GM21619 (cell line): ENCODE data around the gene ZNF628.
A peak's percentile ranks its signal among the peaks of the same experiment; 100 is the strongest.

Experiments used
- ATAC-seq: cut with Tn5 transposase; IDR thresholded peaks from one replicate; pipeline ENCODE4 v1.9.1; 2021; ENCODE audit not compliant: unreplicated experiment

The ZNF628 gene

GRCh38 chr19:55449469-55449868, 26.9 kb upstream of the ZNF628 start:
- no peak for ATAC-seq

- no peak for ATAC-seq
These were observed 25.1 kb upstream of the ZNF628 start for GRCh38 chr19:55451163-55451964.

DNA sequence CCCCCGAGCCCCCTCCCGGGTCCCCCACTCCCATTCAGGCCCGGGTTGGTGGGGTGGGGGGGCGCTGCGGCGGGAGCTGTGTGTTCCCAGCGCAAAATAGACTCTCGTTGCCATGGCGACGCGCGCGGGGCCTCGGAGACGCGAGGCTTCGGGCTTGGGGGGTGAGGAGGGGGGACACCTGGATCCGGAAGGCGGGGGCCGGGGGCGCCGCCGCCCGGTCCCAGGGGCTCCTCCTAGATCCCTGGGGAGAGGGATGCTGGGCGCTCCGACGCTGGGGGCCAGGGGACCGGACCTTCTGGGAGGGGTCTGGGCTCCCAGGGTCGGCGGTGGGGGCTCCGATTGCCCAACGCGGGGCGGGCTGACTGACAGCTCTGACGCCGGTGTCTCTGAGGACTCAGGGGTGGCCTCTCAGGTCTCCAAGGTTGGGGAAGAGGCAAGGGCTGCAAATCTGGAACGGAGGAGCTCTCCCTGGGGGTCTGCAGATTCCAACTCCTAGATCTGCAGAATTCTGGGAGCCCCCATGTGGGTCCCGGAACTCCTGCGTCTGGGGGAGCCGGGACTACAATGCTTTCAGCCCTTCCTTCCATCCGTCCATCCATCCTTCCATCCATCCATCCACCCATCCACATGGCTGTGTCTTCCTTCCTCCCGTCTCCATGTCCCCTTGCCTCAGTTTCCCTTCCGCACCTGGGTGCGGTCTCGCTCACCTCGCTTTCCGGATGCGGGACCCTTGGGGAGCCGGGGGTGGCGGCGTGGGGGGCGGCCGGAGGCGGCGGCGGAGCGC, 24.3 kb upstream of the ZNF628 start:
- no peak for ATAC-seq

GRCh38 chr19:55452749-55453346, 23.6 kb upstream of the ZNF628 start:
- ATAC-seq, result no peak

DNA sequence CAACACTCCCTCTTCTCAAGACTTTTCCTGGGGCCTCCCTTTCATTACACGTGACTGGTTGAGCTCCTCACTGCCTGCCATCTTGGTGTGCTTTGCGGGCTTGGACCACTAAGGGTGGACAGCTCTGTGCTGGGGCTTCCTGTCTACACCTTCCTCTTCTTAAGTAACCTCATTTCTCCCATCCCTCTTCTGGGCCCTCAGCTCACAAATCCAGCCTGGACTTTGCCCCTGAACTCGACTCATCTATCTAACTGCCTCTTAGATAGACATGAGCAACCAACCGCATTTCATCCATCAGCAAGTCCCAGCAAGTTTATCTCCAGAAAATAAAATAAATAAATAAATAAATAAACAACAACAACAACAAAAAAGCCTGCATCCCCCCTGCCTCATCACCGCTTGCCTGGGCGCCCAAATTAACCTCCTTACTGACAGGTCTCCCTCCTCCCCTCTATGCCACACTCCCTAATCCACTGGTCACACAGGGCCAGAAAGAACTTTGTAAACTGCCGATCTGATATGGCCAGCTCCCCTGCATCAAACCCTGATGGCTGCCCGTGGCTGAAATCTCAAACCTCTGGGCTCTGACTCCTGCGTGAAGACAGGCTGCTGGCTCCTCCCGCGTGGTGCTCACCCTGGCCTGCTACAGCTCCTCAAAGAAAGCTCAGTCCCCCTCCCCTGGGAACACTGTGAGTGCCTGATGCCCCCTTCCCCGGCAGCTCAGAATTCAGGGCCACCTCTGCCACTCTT, 22.7 kb upstream of the ZNF628 start:
- no peak for ATAC-seq

DNA sequence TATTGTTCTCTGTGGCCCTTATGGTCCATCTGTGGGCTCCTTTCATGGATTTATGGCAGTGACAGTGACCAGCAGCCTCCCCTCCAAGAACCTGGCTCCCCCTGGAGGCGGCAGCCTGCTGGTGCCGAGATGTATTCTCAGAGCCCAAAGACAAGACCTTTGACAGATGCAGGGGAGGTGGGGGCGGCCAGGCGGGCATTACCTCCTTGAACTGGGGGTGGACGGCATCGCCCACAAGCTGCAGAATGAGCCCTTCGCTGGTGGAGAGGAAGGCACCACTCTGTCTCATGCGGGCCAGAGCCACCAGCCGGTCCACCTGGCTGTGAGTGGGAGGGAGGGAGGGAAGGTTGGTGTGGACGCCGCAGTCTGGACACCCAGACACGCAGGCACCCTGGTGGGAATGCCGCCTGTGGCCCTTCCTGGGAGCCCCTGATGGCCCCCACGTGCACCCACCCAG, 21.6 kb upstream of the ZNF628 start:
- no peak for ATAC-seq

DNA sequence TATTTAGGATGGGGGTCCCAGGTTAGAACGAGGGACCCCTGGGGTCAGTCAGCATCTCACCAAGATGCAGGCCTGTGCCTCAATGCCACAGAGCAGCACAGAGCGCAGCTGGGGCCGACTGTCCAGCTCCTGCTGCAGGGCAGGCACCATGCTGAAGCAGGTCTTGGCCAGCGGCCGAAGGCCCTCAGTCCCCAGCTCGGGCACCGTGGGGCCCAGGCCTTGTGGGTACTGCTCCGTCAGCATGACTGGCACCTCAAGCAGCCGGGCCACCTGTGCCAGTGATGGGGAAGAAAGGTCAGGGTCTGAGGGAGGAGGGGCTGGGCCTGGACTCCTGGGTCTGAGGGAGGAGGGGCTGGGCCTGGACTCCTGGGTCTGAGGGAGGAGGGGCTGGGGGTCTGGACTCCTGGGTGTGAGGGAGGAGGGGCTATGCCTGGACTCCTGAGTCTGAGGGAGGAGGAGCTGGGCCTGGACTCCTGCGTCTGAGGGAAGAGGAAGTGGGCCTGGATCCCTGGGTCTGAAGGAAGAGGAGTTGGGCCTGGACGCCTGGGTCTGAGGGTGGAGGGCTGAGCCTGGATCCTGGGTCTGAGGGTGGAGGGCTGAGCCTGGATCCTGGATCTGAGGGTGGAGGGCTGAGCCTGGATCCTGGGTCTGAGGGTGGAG, 20.7 kb upstream of the ZNF628 start:
- ATAC-seq, result no peak

DNA sequence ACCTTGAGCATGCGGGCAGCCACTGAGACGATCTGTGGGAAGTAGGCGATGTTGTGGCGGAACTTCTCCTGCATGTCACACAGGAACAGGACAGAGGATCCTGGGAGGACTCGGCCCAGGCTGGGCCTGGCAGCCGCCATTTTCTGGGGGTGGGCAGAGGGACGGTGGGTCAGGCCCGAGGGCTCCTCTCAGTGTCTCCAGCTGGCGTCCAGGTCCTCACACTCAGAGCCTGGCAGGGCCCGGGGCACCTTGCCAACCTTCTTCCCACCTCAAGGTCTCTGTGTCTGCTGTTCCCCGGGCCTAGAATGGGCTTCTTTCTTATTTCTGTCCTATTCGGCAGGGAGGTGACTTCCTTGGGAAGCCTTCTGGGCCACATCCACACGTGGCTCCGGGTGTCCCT, 20.1 kb upstream of the ZNF628 start:
- ATAC-seq, result no peak

DNA sequence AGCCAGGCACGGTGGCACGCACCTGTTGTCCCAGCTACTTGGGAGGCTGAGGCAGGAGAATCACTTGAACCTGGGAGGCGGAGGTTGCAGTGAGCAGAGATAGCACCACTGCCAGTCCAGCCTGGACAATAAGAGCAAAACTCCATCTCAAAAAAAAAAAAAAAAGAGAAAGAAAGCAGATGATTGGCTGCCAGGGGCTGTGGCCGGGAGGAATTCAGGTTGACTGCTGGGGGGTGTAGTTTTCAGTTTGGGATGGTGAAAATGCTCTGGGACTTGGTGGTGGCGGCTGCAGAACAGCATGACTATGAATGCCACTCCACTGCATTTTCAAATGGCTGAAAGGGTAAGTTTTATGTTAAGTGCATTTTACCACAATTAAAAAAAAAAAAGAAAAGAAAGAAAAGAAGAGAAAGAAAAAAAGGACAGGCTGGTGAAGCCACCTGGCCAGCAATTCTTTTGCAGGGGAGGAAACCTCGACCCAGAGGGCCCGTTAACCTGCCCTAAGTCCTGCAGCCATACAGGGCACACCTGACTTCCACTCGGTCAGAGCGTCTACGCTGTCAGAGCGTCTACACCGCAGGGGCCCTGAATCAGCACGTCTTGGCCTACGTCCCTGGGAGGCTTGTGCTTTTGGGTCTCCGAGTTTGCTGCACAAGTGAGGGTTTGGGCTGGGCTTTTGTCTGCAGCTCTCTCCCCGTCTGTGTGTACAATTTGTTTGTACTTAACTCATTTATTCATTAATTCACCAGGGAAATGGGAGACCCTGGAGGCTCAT, 18.5 kb upstream of the ZNF628 start:
- ATAC-seq, result no peak

GRCh38 chr19:55459551-55459949, 16.9 kb upstream of the ZNF628 start:
- no peak for ATAC-seq

DNA sequence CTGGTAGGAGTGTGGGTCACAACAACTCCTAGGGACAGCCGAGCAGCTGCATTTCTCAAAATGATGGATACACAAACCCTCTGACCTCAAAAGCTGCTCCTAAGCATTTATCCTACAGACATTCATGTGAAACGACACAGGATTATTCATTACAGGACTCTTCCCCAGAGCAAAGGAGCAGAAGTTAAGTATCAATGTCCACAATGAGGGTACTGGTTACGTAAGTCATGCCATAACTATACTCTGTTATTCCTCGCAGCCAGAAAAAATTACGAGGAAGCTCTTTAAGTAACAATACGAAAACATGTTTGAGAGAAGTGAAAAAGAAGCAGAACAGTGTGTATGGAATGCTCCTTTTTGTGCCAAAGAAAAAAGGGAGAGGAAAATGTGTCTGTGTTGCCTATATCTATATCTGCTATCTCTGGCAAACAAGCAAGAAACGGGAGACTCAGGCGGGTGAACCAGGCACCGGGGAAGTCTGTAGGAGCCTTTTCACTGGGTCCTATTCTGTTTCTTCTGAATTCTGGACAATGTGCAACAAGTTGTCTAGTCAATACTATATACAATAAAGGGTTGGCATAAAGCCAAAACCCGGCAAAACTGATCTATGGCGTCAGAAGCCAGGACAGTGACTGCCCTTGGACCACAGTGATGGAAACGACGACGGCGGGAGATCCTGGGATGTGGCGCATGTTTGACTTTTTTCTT, 16.3 kb upstream of the ZNF628 start:
- no peak for ATAC-seq

- ATAC-seq, result no peak
These were observed 15.7 kb upstream of the ZNF628 start for GRCh38 chr19:55460670-55461258.

DNA sequence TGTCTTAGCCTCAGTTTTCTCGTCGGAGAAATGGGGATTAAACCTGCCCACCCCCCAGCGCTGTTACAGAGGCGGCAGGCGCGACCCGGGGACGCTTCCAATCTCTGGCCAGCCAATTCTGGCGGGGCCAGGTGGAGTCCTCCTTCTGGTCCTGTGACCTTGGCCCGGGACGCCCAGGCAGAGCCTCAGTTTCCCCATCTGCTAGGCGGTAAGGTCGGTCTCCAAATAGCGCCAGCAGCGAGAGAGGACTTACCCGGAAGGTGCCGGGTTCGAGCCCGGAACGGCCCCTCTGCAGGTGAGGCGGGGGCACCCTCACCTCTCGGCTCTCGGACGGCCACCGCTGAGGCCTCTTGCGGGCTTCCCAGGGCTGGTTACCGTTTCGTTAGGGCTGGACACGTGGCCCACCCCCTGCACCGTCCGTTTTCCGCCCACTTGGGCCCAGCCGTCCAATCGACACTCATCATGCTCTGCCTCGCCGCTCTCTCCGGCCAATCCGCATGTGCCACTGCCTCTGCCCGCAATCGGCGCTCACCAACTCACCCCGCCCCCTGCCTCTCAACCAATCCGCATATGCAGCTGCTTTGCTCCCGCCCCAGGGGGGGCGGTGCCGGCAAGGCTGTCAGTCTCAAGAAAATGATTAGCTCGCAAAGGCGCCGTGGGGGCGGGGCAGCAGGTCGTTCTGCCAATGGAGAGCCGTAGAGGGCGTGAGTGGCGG, 15.0 kb upstream of the ZNF628 start, which contains the start of gene ISOC2:
ISOC2 (minus strand) TSS at position 384 of the 715 bp plus-strand sequence. CDS start 5,156 bp downstream, outside the sequence.
- peak; percentile 93 for ATAC-seq

DNA sequence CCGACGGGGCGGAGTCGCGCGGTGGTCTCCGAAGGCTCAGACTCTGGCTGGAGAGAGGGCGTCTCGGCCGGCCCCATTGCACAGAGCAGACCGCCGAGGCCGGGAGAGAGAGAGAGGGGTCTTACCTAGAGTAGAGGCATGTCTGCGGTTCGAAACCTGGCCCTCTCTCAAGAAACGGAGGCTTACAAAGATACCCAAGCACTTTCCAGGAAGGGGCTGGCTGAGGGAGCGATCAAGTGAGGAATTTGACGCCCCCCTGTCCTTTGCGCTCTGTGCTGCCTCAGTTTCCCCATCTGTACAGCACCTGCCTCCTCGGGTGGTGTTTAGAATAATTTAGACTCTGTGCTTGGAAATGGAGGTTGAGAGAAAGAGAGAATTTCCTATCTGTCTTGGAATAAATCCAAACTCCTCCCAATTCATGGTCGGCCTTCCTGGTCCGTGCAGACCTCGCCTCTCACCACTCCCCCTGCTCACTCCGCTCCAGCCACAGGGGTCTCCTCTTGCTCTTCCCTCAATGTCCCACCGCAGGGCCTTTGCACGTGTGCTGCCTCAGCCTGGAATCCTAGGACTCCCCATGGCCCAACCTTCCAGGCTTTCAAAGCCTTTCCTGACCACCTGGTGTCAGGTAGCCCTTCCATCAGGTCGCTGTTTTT, 14.3 kb upstream of the ZNF628 start:
- ATAC-seq, result no peak

GRCh38 chr19:55462722-55463121, 13.7 kb upstream of the ZNF628 start:
- no peak for ATAC-seq

- ATAC-seq, result no peak
These were observed 12.8 kb upstream of the ZNF628 start for GRCh38 chr19:55463583-55464031.

DNA sequence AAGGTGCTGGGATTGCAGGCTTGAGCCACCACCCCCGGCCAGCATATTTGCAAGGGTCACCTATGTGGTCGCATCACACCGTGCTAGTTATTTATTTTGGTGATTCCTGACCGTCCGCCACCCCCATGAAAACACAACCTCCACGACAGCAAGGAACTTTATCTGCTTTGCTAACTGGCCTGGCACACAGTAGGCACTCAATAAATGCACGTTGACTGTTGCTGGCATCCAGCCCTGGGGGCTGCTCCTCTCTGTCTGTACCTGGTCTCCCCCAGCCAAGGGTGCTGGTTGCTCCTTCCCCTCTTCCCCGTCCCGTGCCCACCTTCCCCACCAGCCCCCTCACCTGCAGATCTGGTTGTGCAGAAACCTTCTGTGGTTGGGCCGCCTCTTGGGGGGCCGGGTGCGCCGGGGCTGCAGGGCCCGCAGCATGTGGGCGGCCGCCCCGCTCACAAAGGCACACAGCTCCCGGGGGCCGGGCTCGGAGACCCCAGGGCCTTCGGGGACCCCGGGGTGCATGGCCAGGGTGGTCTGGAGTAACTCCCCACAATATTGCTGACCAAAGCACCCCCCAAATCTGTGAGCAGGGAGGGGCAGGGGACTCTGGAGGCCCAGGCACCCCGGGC, 12.3 kb upstream of the ZNF628 start:
- ATAC-seq, result no peak
